ENCODE measurements around the gene FRMPD1.

FRMPD1 gene

GRCh38 chr9:37682951-37683350 lies 32.2 kb downstream of the FRMPD1 start:
- no peak for DNase-seq (ENCODE audit: low spot score)

- DNase-seq (ENCODE audit: low spot score): no peak
Measured at GRCh38 chr9:37683531-37684371, 33.0 kb downstream of the FRMPD1 start.

GRCh38 chr9:37692622-37693221 lies 42.0 kb downstream of the FRMPD1 start:
- DNase-seq (ENCODE audit: low spot score): no peak

- no peak for DNase-seq (ENCODE audit: low spot score)
Measured at GRCh38 chr9:37693260-37693659, 42.5 kb downstream of the FRMPD1 start.

GRCh38 chr9:37694355-37694754 lies 43.6 kb downstream of the FRMPD1 start:
- DNase-seq (ENCODE audit: low spot score): no peak

- no peak for DNase-seq (ENCODE audit: low spot score)
Measured at GRCh38 chr9:37696528-37696927, 45.8 kb downstream of the FRMPD1 start.

- no peak for DNase-seq (ENCODE audit: low spot score)
Measured at GRCh38 chr9:37700131-37700530, 49.4 kb downstream of the FRMPD1 start.

- DNase-seq (ENCODE audit: low spot score): no peak
Measured at GRCh38 chr9:37700900-37701299, 50.1 kb downstream of the FRMPD1 start.

GRCh38 chr9:37705787-37706186 lies 55.0 kb downstream of the FRMPD1 start:
- DNase-seq (ENCODE audit: low spot score): no peak

- no peak for DNase-seq (ENCODE audit: low spot score)
Measured at GRCh38 chr9:37706290-37706689, 55.5 kb downstream of the FRMPD1 start.

- no peak for DNase-seq (ENCODE audit: low spot score)
Measured at GRCh38 chr9:37707748-37708147, 57.0 kb downstream of the FRMPD1 start.

- no peak for DNase-seq (ENCODE audit: low spot score)
Measured at GRCh38 chr9:37710046-37710445, 59.3 kb downstream of the FRMPD1 start.

- no peak for DNase-seq (ENCODE audit: low spot score)
Measured at GRCh38 chr9:37715260-37715659, 64.5 kb downstream of the FRMPD1 start.

- DNase-seq (ENCODE audit: low spot score): no peak
Measured at GRCh38 chr9:37715991-37716505, 65.3 kb downstream of the FRMPD1 start.

- DNase-seq (ENCODE audit: low spot score): no peak
Measured at GRCh38 chr9:37719526-37719925, 68.8 kb downstream of the FRMPD1 start.

GRCh38 chr9:37727013-37727412 lies 76.3 kb downstream of the FRMPD1 start:
- no peak for DNase-seq (ENCODE audit: low spot score)

GRCh38 chr9:37729499-37729898 lies 78.7 kb downstream of the FRMPD1 start:
- DNase-seq (ENCODE audit: low spot score): no peak

GRCh38 chr9:37730256-37730655 lies 79.5 kb downstream of the FRMPD1 start:
- no peak for DNase-seq (ENCODE audit: low spot score)

GRCh38 chr9:37730839-37731238 lies 80.1 kb downstream of the FRMPD1 start:
- DNase-seq (ENCODE audit: low spot score): no peak

GRCh38 chr9:37732086-37732741 lies 81.5 kb downstream of the FRMPD1 start:
- DNase-seq (ENCODE audit: low spot score): no peak

GRCh38 chr9:37732952-37733351 lies 82.2 kb downstream of the FRMPD1 start:
- no peak for DNase-seq (ENCODE audit: low spot score)

- DNase-seq (ENCODE audit: low spot score): no peak
Measured at GRCh38 chr9:37739222-37739621, 88.5 kb downstream of the FRMPD1 start.

- DNase-seq (ENCODE audit: low spot score): no peak
Measured at GRCh38 chr9:37740128-37740527, 89.4 kb downstream of the FRMPD1 start.
